ENCODE data around the gene CASP14.
"Not testable (repeated sequence)": the region's sequence is repeated elsewhere in the genome, so short reads cannot be mapped to it uniquely, and the experiment has no call there.

Gene CASP14, protein sequence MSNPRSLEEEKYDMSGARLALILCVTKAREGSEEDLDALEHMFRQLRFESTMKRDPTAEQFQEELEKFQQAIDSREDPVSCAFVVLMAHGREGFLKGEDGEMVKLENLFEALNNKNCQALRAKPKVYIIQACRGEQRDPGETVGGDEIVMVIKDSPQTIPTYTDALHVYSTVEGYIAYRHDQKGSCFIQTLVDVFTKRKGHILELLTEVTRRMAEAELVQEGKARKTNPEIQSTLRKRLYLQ

DNA sequence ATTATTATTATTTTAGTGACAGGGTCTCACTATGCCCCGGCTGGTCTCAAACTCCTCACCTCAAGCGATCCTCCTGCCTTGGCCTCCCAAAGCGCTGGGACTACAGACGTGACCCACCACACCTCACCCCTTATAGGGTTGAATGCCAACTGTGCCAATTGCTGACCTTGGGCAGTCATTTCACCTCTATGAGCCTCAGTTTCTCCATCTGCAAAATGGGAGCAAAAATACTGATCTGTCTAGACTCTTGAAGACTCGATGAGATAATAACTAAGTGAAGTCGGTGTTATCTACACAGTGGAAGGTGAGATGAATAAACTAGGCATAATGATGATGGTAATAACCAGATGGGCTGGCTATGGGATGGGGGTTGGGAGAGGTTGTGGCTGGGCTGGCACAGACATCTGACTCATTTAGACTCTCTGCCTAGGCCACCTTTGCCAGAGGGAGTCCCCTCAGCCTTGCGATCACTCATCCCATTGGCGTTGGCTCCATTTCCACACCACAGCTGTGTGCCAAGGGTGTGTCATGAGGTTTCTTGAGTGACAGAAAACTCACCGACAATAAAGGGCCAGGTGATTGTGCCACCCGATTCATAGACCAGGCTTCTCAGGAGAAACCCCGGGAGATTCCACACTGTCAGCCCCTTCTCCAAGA lies at the start of gene CASP14:
CASP14 (plus strand) TSS at position 596 of the 657 bp plus-strand sequence. CDS start 2,772 bp downstream, outside the sequence.
- DNase-seq: no peak

DNA sequence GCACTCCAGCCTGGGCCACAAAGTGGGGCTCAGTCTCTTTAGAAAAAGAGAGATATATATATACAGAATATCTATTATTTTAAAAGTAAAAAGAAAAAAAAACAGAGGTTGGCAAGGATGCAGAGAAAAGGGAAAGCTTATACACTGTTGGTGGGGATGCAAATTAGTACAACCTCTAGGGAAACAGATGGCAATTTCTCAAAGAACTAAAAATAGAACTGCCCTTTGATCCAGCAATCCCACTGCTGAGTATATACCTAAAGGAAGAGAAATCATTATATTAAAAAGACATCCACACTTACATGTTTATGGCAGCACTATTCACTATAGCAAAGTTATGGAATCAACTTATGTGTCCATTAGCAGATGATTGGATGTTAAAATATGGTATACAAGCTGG lies 41.0 kb upstream of the CASP14 start:
- DNase-seq: no peak

DNA sequence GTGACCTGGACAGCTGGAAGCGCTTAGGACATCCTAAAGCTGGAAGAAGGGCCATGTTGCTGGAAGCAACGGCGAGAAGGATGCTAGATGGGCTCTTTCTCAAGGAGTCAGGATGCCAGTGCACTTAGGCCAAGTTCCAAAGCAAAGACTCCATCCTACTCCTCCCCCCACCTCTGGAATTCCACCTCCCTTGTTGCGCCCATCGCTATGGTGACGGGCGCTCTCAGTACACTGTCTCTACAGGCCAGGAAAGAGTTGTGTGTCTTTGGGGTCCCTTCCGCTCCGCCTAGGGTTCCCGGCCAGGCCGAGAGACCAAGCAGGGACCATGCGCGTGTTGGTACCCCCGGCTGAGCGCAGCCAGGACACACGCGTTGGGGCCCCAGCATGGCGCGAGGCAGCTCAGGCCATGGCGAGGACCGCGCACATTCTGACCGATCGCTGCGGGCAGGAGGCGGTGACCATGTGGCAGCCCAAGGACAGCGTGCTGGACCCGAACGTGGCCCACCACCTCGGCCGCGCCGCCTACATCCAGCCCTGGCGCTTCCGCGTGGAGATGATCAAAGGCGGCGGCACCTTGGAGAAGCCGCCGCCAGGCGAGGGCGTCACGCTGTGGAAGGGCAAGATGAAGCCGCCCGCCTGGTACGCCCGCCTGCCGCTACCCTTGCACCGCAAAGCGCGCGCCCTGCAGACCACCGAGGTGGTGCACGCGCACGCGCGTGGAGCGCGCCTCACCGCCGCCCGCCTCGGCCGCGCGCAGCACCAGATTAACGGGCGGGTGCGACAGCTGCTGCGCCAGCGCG lies 38.6 kb upstream of the CASP14 start:
- no peak for DNase-seq

DNA sequence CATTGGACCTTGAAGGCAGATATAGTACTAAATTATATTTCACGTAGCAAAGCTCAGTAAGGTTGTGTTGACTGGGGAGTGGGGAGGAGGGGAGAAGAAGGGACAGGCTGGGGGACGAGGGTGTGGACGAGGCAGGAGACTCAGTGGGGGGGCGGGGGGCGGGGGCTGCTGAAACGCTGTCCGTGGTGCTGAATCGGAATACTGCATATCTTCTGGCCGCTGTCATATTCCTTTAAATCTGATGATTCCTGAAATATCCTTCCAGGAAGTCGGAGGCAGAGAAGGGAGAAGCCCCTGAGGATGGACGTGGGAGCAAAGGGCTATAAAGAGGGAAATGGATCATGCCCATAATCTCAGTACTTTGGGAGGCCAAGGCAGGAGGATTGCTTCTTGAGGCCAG lies 34.7 kb upstream of the CASP14 start:
- no peak for DNase-seq

DNA sequence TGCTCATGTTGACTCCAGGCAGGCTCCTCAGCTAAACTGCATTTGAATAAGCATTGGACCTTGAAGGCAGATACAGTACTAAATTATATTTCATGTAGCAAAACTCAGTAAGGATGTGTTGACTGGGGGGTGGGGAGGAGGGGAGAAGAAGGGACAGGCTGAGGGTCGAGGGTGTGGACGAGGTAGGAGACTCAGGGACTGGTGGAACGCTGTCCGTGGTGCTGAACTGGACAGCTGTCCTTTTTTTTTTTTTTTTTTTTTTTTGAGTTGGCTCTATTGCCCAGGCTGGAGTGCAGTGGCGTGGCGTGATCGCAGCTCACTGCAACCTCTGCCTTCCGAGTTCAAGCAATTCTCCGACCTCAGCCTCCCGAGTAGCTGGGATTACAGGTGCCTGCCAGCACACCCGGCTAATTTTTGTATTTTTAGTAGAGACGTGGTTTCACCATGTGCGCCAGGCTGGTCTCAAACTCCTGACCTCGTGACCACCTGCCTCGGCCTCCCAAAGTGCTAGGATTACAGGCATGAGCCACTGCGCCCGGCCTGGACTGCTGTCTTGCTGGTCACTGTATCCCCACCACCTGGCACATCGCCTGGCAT lies 33.2 kb upstream of the CASP14 start:
- no peak for DNase-seq

DNA sequence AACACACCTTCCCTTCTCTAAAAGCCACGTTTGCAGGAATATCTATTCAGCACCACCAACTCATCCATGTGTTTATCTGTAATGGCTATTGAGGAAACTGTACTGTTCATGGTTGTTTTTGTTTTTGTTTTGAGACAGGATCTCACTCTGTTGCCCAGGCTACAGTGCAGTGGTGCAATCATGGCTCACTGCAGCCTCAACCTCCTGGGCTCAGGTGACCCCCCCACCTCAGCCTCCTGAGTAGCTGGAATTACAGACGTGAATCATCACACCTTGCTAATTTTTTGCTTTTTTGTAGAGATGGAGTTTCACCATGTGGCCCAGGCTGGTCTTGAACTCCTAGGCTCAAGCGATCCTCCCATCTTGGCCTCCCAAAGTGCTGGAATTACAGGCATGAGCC lies 30.4 kb upstream of the CASP14 start:
- not testable (repeated sequence) for DNase-seq

DNA sequence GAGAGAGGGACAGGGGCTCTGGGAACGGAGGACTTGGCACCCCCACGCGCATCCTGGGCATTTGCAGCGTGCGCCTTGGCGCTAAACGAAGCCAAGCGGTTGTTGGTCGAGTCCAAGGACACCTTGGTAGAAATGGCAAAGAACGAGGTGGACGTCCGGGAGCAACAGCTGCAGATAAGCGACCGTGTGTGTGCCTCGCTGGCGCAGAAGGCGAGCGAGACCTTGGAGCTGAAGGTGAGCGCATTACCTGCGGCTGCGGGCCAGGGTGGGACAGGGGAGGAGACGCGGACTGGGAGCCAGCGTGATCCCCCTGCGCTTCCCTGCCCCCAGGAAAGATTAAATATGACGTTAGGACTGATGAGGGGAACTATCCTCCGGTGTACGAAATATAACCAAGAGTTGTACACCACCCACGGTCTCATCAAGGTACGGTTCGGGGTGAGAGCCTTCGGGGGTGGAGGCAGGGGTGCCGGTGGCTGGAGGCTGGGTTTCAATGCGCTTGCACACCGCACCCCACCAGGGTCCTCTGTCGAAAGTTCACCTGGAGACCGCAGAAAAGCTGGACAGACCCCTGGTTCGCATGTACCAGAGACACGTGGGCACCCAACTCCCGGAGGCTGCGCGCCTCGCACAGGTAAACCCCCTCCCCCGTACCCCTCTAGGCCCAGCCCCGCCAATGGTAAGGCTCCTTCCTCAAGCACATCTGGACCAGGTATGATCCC lies 27.8 kb upstream of the CASP14 start:
- DNase-seq: no peak

DNA sequence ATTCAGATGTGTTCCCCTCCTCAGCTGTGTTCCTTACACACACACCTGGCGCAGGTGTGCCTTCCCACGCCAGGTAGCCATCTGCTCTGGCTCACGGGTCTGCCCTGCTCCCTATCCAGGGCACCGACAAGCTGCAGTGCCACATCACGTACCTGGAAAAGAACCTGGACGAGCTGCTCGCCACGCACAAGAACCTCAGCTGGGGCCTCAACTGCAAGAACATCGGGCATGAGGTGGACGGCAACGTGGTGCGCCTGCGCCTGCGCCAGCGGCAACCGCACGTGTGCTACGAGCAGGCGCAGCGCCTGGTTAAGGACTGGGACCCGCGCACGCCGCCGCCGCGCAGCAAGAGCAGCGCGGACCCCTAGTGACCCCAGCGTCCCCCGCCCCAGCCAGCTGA lies 26.5 kb upstream of the CASP14 start:
- no peak for DNase-seq

DNA sequence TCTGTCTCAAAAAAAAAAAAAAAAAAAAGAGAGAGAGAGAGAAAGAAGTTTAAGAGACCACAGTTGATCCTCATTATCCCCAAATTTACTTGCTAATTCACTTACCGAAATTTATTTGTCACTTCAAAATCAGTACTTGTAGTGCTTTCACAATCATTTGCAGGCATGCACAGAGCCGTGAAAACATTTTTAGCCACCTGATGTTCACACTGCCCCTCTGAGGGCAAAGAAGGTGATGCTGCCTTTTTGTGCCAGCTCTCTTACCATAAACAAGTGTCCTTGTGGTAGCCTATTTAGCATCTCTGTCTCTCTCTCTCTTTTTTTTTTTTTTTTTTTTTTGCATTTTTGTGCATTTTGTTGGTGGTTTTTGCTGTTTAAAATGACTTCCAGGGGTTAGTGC lies 24.1 kb upstream of the CASP14 start:
- no peak for DNase-seq

DNA sequence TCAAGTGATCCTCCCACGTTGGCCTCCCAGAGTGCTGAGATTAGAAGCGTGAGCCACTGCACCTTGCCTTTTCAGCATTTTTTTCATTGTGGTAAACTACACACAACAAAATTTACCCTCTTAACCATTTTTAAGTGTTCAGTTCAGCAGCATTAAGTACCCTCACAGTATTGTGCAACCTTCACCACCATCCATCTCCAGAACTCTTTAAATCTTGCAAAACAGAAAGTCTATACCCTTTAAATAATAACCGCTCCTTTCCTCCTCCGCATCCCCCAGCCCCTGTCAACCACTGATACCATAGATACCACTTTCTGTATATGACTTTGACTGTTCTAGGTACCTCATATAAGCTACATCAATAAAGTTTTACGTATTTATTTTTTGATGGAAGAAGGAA lies 20.8 kb upstream of the CASP14 start:
- DNase-seq: no peak

DNA sequence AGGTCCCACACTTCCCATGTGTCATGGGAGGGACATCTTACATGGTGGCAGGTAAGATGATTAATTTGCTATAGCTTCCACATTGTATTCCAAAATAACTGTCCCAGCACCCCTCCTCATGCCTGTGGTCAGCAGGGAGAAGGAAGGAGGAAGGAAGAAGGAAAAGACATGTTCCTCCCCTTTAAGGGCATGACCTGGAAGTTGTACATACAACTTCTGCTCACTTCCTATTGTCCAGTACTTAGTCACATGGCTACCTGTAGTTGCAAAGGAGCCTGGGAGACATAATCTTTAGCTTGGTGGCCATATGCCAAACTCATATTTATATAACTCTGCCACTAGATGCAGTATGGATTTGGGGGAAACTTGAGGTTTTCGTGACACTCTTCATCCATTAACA lies 17.6 kb upstream of the CASP14 start:
- no peak for DNase-seq

DNA sequence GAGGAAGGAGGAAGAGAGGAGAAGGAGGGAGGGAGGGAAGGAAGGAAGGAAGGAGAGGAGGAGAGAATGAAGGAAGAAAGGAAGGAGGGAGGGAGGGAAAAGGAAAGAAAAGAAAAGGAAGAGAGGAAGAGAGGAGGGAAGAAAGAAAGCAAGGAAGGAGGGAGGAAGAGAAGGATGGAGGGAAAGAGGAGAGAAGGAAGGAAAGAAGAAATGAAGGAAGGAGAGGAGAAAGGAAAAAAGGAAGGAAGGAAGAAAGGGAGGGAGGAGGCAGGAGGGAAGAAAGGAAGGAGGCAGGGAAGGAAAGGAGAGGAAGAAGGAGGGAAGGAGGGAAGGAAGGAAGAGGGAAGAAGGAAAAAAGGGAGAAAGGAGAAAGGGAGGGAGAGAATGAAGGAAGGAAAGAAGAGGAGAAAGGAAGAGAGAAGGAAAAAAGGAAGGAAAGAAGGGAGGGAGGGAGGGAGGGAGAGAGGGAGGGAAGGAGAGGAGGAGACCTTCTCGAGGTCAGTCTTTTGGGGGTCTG lies 13.4 kb upstream of the CASP14 start:
- DNase-seq: no peak

DNA sequence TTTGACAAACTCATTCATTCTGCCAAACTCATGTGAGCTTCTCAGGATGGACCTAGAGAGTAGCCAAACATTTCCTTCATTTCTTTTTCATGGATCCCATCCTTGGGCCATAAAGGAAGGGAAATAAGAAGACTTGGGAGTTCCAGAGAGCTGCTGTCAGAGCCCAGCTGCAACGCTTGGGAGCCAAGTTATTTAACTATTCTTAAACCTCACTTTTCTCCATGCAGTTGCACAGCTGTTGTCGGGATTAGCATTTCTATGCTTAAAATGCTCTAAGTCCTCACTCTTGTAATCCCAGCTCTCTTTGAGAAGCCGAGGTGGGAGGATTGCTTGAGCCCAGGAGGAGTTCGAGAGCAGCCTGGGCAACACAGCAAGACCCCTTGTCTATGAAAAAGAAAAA lies 11.7 kb upstream of the CASP14 start:
- DNase-seq: no peak

DNA sequence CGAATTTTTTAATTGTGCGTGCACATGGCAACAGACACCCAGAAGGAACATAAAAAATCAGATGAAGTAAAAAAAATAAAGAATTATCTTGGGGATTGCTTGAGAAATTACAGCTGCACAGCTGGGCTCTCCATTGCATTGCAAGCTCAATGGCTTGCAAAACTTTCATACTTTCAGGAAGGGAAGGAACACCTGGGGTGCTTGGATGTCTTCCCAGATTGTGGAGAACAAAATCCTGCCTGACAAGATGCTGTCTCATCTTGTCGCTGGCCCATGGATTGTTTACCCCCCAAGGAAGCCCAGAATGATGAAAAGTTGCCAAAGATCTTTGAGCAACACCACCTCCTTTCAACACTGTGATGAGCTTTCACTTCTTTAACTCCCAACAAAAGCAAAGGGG lies 11.0 kb upstream of the CASP14 start:
- no peak for DNase-seq

DNA sequence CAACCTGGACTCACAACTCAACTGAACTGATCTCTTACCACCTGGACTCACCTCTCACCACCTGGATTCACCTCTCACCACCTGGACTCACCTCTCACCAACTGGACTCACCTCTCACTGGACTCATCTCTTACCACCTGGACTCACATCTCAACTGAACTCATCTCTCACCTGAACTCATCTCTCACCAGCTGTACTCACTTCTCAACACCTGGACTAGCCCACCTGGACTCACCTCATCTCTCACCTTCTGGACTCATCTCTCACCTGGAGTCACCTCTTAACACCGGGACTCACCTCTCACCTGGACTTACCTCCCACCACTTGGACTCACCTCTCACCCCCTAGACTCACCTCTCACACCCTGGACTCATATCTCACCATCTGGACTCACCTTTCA lies 7.3 kb upstream of the CASP14 start:
- no peak for DNase-seq

DNA sequence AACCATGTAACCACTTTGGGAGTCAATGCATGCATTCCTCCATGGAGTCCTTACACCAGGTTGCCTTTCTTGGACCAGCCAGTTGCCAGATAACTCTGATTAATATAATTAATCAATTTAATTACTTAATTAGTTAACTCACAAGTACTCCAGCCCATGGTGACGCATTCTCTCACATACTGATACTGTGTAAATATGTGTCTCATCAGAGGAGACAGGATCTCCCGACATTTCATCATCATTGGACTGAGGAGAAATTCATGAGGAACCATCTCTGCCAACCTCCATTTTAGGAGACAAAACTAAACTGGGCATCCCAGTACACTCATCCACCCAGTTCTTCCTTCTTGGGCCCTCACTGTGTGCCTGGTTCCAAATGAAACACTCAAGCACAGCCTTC lies 6.5 kb upstream of the CASP14 start:
- no peak for DNase-seq

DNA sequence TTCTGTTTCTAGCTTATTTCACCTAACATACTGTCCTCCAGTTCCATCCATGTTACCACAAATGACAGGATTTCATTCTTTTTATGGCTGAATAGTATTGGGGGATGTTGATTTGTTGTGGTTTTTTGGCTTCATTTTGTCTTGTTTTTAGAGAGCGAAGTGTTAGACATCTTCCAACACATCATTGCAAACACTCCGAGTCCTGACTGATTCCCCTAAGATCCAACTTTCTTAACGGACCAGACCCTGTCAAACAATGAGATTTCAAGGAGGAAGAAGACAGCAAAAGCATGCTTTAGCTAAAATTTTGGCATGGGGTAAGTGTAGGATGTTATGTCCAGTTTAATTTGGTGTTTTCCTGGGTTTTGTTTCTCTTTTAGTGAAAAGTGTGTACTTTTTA lies 3.8 kb upstream of the CASP14 start:
- no peak for DNase-seq

DNA sequence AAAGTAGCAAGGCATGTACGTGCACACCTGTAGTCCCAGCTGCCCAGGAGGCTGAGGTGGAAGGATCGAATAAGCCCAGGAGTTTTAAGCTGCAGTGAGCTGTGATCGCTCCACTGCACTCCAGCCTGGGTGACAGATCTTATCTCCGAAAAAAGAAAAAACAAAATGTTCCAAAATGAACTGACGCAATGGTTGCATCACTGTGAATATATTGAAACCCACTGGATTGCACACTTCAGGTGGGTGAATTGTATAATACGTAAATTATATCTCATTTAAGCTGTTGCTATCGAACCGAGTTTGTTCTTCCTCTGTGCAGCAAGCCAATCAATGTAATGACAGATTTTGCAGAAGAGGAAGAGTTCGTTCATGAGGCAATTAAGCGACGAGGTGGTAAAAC lies 1.6 kb upstream of the CASP14 start:
- DNase-seq: no peak

DNA sequence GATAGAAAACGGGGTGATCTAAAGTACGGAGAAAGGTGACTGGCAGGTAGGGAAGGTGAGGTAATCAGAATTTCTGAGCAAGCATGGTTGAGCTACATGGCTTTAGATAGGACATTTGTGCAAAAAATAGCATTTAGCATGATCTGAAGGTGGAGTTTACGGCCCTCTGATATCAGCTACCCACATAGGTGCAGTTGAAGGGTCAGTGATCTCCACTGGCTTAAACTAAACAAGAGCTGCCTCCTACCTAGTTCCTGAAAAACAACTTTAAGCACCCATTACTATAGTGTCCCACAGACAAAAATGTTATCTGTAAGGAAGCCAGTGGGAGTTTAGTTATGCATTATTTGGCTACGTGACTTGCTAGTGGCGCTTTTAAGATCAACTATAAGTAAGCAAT lies 1.2 kb upstream of the CASP14 start:
- no peak for DNase-seq

DNA sequence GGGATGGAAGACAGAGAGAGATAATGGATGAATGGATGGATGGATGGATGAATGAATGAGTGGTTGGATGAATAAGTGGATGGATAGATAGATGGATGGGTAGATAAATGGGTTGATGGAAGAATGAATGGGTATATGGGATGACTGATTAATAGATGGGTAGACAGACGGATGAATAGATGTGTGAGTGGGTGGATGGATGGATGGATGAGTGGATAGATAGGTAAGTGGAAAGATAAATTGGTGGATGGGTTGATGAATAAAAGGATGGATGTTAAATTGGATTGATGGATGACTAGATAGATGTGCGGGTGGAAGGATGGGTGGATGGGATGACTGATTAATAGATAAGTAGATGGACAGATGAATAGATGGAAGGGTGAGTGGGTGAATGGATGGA lies 1.4 kb downstream of the CASP14 start:
- no peak for DNase-seq

DNA sequence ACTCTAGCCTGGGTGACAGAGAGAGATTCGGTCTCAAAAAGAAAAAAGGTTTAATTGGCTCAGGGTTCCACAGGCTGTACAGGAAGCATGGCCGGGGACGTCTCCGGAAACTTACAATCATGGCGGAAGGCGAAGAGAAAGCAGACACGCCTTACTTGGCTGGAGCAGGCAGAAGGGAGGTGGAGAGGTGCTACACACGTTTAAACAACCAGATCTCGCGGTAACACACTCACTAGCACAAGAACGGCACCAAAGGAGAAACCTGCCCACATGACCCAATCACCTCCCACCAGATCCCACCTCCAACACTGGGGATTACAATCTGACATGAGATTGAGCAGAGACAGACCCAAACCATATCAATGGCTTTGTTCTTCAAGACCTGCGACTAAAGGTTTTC lies 12.8 kb downstream of the CASP14 start:
- no peak for DNase-seq

DNA sequence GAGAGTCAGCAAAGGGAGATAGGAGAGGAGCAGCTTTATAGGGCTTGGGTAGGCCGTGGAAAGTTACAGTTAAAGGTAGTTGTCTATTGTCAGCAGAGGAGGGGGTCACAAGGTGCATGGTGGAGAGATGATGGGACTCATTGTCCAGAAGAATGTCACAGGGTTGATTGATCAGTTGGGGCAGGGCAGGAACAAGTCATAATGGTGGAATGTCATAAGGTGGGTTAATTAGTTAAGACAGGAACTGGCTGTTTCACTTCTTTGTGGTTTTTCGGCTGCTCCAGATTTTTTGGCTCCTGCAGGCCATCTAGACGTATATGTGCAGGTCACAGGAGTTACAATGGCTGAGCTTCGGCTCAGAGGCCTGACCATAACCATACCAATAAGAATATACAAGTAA lies 21.1 kb downstream of the CASP14 start:
- not testable (repeated sequence) for DNase-seq
